ENCODE results near the gene ERC1.
"Not testable (repeated sequence)": the region's sequence is repeated elsewhere in the genome, so short reads cannot be mapped to it uniquely, and the experiment has no call there.

Gene ERC1

DNA sequence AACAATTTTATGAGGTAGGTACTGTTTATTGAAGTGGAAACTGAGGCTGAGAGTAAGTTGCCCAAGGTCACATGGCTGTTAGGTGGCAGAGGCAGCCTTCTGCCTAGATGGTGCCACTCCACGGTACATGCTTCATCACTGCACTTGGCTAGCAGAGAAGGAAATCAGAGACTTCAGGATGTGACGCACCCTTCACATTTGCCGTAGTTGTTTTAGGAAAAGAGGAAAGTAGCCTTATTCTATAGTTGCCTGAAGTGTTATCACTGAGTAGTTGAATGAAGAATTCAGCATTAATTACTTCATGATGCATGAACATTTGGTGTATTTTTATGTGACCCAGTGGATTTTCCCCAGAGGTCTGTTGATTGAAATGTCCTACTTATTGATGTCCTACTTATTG lies 55.7 kb downstream of the ERC1 start:
- no peaks in the 10 kb centered on the region for H3K4me1 ChIP-seq (ENCODE audit: control insufficient read depth, insufficient read depth, low read length)
- no peaks in the 10 kb centered on the region for H3K36me3 ChIP-seq (ENCODE audit: control insufficient read depth, insufficient read depth, low read length)
- H3K9ac ChIP-seq (ENCODE audit: low read length), result no peak overlapping the region
- no peak overlapping the region for H3K4me3 ChIP-seq (ENCODE audit: low read length)
- no peaks in the 10 kb centered on the region for H3K27me3 ChIP-seq (ENCODE audit: control insufficient read depth, insufficient read depth, low read length)
- H3K9me3 ChIP-seq (ENCODE audit: control insufficient read depth, low read length), result no peaks in the 10 kb centered on the region

DNA sequence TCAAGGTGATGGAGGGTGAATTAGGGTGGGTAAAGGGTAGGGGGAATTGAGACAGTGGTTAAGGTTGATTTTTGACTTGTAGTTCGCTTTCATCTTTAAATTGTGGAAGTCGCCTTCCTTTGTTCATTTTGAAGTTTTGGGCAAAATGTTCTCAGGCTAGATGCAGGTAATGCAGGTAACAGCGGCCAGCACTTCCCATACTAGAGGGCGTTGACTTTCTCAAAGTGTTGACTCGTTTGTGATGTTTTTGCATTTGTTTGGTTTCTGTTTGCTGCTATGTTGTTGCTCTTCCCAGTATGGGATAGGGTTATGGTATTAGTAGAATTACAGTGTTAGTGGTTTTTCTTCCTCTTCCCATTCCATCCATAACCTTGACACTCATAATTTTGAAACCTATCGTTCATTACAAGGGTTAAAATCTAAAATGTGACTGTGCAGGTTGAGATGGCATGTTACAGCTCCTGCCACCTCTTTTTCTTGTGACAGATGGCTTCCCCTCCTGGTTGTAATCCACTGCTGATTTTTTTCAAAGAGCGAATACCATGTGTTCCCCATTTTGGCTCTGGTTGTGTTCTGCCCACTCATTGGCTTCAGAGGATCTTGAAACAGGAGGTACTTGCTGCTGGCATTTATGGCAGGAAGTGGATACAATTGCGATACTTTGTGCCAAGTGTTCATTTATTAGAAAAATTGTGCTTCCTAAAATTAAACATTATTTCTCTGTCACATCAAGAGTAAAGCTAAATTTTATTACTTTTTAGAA lies 57.1 kb downstream of the ERC1 start:
- Histone ChIP-seq H3K4me1 (ENCODE audit: control insufficient read depth, insufficient read depth, low read length) (peaks cover 2% of the 10 kb centered on the region), H3K4me3 (ENCODE audit: low read length) (no peak overlapping the region), H3K36me3 (ENCODE audit: control insufficient read depth, insufficient read depth, low read length) (no peaks in the 10 kb centered on the region)

GRCh38 chr12:1050059-1050707 lies 59.2 kb downstream of the ERC1 start:
- no peaks in the 10 kb centered on the region for H3K9me3 ChIP-seq (ENCODE audit: control insufficient read depth, low read length)
- H3K9ac ChIP-seq (ENCODE audit: low read length), result no peak overlapping the region
- H3K27me3 ChIP-seq (ENCODE audit: control insufficient read depth, insufficient read depth, low read length), result no peaks in the 10 kb centered on the region
- H3K36me3 ChIP-seq (ENCODE audit: control insufficient read depth, insufficient read depth, low read length), result no peaks in the 10 kb centered on the region
- peaks cover 20% of the 10 kb centered on the region for H3K4me1 ChIP-seq (ENCODE audit: control insufficient read depth, insufficient read depth, low read length)
- no peak overlapping the region for H3K4me3 ChIP-seq (ENCODE audit: low read length)

More for the DNA sequence above, 57.1 kb downstream of the ERC1 start:
- Histone ChIP-seq H3K9me3 (ENCODE audit: control insufficient read depth, low read length) (no peaks in the 10 kb centered on the region), H3K9ac (ENCODE audit: low read length) (no peak overlapping the region), H3K27me3 (ENCODE audit: control insufficient read depth, insufficient read depth, low read length) (no peaks in the 10 kb centered on the region)

DNA sequence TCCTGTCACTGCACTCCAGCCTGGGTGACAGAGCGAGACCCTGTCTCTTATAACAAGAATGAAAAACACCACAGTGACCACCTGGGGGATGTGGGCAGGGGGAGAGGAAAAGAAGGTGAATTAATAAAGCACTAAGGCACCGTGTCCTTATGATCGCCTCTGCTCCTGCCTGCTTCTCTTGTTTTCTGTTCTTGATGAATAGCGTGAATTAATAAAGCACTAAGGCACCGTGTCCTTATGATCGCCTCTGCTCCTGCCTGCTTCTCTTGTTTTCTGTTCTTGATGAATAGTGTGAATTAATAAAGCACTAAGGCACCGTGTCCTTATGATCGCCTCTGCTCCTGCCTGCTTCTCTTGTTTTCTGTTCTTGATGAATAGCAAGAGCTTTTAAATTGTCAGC lies 60.6 kb downstream of the ERC1 start:
- H3K4me3 ChIP-seq (ENCODE audit: low read length); H3K9ac ChIP-seq (ENCODE audit: low read length); H3K9me3 ChIP-seq (ENCODE audit: control insufficient read depth, low read length); H3K27me3 ChIP-seq (ENCODE audit: control insufficient read depth, insufficient read depth, low read length); H3K36me3 ChIP-seq (ENCODE audit: control insufficient read depth, insufficient read depth, low read length): not testable (repeated sequence)
- H3K4me1 ChIP-seq (ENCODE audit: control insufficient read depth, insufficient read depth, low read length), result peaks cover 20% of the 10 kb centered on the region

- Histone ChIP-seq H3K36me3 (ENCODE audit: control insufficient read depth, insufficient read depth, low read length) (no peaks in the 10 kb centered on the region), H3K9me3 (ENCODE audit: control insufficient read depth, low read length) (no peaks in the 10 kb centered on the region), H3K4me3 (ENCODE audit: low read length) (no peak overlapping the region), H3K9ac (ENCODE audit: low read length) (no peak overlapping the region), H3K4me1 (ENCODE audit: control insufficient read depth, insufficient read depth, low read length) (peaks cover 20% of the 10 kb centered on the region), H3K27me3 (ENCODE audit: control insufficient read depth, insufficient read depth, low read length) (no peaks in the 10 kb centered on the region)
Observed at GRCh38 chr12:1053690-1054089, 62.7 kb downstream of the ERC1 start.

GRCh38 chr12:1054117-1054870 lies 63.3 kb downstream of the ERC1 start:
- H3K27me3 ChIP-seq (ENCODE audit: control insufficient read depth, insufficient read depth, low read length), result no peaks in the 10 kb centered on the region
- no peak overlapping the region for H3K4me3 ChIP-seq (ENCODE audit: low read length)
- no peak overlapping the region for H3K9ac ChIP-seq (ENCODE audit: low read length)
- no peaks in the 10 kb centered on the region for H3K36me3 ChIP-seq (ENCODE audit: control insufficient read depth, insufficient read depth, low read length)
- H3K9me3 ChIP-seq (ENCODE audit: control insufficient read depth, low read length), result no peaks in the 10 kb centered on the region
- H3K4me1 ChIP-seq (ENCODE audit: control insufficient read depth, insufficient read depth, low read length), result peaks cover 20% of the 10 kb centered on the region

DNA sequence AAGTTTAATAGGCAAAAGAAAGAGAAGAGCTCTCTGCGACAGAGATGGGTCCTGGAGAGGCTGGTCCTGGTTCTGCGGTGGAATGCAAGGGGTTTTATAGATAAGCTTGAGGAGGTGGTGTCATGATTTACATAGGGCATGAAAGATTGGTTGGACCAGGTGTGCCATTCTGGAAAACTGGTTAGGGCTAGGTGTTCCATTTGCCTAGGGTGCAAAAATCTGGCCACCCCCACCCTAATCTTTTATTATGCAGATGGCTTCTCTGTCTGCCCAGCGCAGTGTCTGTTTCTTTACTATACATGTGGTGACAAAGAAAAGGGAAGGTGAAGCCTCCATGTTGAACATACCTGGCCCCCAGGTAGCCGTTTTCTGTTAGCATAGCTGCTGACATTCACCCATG lies 65.4 kb downstream of the ERC1 start:
- H3K27me3 ChIP-seq (ENCODE audit: control insufficient read depth, insufficient read depth, low read length), result no peaks in the 10 kb centered on the region
- H3K4me1 ChIP-seq (ENCODE audit: control insufficient read depth, insufficient read depth, low read length), result peaks cover 20% of the 10 kb centered on the region
- no peak overlapping the region for H3K9ac ChIP-seq (ENCODE audit: low read length)
- H3K9me3 ChIP-seq (ENCODE audit: control insufficient read depth, low read length), result no peaks in the 10 kb centered on the region
- no peaks in the 10 kb centered on the region for H3K36me3 ChIP-seq (ENCODE audit: control insufficient read depth, insufficient read depth, low read length)
- H3K4me3 ChIP-seq (ENCODE audit: low read length), result no peak overlapping the region

DNA sequence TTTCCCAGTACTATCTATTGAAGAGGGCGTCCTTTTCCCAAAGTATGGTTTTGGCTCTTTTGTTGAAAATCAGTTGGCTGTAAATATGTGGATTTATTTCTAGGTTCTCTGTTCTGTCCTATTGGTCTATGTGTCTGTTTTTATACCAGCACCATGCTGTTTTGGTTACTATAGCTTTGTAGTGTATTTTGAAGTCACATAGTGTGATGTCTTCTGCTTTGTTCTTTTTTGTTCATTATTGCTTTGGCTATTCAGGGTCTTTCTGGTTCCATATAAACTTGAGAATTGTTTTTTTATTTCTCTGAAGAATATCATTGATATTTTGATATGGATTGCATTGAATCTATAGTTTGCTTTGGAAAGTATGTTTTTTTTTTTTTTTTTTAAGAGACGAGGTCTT lies 67.4 kb downstream of the ERC1 start:
- Histone ChIP-seq H3K4me1 (ENCODE audit: control insufficient read depth, insufficient read depth, low read length) (peaks cover 15% of the 10 kb centered on the region), H3K9ac (ENCODE audit: low read length) (no peak overlapping the region), H3K9me3 (ENCODE audit: control insufficient read depth, low read length) (no peaks in the 10 kb centered on the region), H3K36me3 (ENCODE audit: control insufficient read depth, insufficient read depth, low read length) (no peaks in the 10 kb centered on the region), H3K4me3 (ENCODE audit: low read length) (no peak overlapping the region), H3K27me3 (ENCODE audit: control insufficient read depth, insufficient read depth, low read length) (no peaks in the 10 kb centered on the region)

DNA sequence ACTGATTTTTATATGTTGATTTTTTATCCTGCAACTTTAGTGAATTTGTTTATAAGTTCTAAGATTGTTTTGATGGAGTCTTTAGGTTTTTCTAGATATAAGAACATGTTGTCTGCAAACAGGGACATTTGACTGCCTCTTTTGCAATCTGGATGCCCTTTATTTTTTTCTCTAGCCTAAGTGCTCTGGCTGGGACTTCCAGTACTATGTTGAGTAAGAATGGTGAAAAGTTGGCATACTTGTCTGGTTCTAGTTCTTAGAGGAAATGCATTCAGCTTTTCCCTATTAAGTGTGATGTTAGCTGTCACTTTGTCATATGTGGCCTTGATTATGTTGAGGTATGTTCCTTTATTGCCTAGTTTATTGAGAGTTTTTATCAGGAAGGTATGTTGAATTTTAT lies 68.1 kb downstream of the ERC1 start:
- Histone ChIP-seq H3K36me3 (ENCODE audit: control insufficient read depth, insufficient read depth, low read length) (no peaks in the 10 kb centered on the region), H3K27me3 (ENCODE audit: control insufficient read depth, insufficient read depth, low read length) (no peaks in the 10 kb centered on the region), H3K4me1 (ENCODE audit: control insufficient read depth, insufficient read depth, low read length) (peaks cover 9% of the 10 kb centered on the region), H3K4me3 (ENCODE audit: low read length) (no peak overlapping the region), H3K9ac (ENCODE audit: low read length) (no peak overlapping the region), H3K9me3 (ENCODE audit: control insufficient read depth, low read length) (no peaks in the 10 kb centered on the region)

DNA sequence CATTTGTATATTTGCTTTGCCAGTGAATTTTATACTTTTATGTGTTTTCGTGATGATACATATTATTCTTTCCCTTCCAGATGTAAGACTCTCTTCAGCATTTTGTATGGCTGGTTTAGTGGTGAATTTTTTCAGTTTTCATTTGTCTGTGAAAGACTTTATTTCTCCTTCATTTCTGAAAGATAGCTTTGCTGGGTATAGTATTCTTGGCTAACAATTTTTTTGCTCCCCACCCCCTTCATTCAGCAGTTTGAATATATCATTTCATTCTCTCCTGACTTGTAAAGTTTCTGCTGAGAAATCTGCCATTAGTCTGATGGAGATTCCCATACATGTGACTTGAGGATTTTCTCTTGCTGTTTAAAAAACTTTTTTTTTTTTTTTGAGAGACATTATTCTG lies 72.8 kb downstream of the ERC1 start:
- no peak overlapping the region for H3K4me3 ChIP-seq (ENCODE audit: low read length)
- H3K36me3 ChIP-seq (ENCODE audit: control insufficient read depth, insufficient read depth, low read length), result no peaks in the 10 kb centered on the region
- H3K27me3 ChIP-seq (ENCODE audit: control insufficient read depth, insufficient read depth, low read length), result no peaks in the 10 kb centered on the region
- no peaks in the 10 kb centered on the region for H3K4me1 ChIP-seq (ENCODE audit: control insufficient read depth, insufficient read depth, low read length)
- no peaks in the 10 kb centered on the region for H3K9me3 ChIP-seq (ENCODE audit: control insufficient read depth, low read length)
- no peak overlapping the region for H3K9ac ChIP-seq (ENCODE audit: low read length)

DNA sequence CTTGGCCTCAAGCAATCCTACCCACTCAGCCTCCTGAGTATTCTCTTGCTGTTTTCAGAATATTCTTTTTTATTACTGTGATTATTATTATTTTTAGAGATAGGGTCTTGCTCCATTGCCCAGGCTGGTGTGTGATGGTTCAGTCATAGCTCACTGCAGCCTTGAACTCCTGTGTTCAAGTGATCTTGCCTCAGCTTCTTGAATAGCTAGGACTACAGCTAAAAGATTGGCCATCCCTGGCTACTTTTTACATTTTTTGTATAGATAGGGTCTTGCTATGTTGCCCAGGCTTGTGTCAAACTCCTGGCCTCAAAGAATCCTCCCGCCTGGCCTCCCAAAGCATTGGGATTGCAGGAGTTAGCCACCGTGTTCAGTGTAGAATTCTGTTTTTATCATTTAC lies 73.3 kb downstream of the ERC1 start:
- Histone ChIP-seq H3K27me3 (ENCODE audit: control insufficient read depth, insufficient read depth, low read length) (no peaks in the 10 kb centered on the region), H3K9me3 (ENCODE audit: control insufficient read depth, low read length) (no peaks in the 10 kb centered on the region), H3K9ac (ENCODE audit: low read length) (no peak overlapping the region), H3K36me3 (ENCODE audit: control insufficient read depth, insufficient read depth, low read length) (no peaks in the 10 kb centered on the region), H3K4me1 (ENCODE audit: control insufficient read depth, insufficient read depth, low read length) (no peaks in the 10 kb centered on the region), H3K4me3 (ENCODE audit: low read length) (no peak overlapping the region)

DNA sequence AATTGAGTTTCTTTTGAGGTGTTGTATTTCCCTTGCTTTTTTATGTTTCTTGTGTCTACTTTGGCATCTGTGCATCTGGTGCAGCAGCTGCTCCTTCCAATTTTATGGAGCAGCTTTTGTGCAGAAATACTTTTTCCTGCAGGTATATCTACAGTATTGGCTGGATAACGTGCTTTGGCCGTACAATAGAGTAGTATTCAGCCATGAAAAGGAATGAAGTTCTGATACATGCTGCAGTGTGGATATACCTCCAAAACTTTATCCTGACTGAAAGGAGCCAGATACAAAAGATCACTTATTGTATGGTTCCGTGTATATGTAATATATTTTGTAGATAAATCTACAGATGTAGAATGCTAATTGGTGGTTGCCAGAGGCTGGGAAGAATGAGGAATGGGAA lies 74.6 kb downstream of the ERC1 start:
- no peaks in the 10 kb centered on the region for H3K27me3 ChIP-seq (ENCODE audit: control insufficient read depth, insufficient read depth, low read length)
- no peak overlapping the region for H3K9ac ChIP-seq (ENCODE audit: low read length)
- H3K36me3 ChIP-seq (ENCODE audit: control insufficient read depth, insufficient read depth, low read length), result no peaks in the 10 kb centered on the region
- no peaks in the 10 kb centered on the region for H3K9me3 ChIP-seq (ENCODE audit: control insufficient read depth, low read length)
- H3K4me3 ChIP-seq (ENCODE audit: low read length), result no peak overlapping the region
- H3K4me1 ChIP-seq (ENCODE audit: control insufficient read depth, insufficient read depth, low read length), result no peaks in the 10 kb centered on the region
